ENCODE data around the gene SRF. TPM values are rescaled to one million over a fixed set of nuclear protein-coding genes. Genes with fewer than 3 reads are reported as not detected.

Gene SRF
- total RNA-seq, 3 donors from 2014 or later (not counting 1 experiment from before 2014, with no cell fraction given), result 31.6 to 33.0 (median 32.0) TPM

DNA sequence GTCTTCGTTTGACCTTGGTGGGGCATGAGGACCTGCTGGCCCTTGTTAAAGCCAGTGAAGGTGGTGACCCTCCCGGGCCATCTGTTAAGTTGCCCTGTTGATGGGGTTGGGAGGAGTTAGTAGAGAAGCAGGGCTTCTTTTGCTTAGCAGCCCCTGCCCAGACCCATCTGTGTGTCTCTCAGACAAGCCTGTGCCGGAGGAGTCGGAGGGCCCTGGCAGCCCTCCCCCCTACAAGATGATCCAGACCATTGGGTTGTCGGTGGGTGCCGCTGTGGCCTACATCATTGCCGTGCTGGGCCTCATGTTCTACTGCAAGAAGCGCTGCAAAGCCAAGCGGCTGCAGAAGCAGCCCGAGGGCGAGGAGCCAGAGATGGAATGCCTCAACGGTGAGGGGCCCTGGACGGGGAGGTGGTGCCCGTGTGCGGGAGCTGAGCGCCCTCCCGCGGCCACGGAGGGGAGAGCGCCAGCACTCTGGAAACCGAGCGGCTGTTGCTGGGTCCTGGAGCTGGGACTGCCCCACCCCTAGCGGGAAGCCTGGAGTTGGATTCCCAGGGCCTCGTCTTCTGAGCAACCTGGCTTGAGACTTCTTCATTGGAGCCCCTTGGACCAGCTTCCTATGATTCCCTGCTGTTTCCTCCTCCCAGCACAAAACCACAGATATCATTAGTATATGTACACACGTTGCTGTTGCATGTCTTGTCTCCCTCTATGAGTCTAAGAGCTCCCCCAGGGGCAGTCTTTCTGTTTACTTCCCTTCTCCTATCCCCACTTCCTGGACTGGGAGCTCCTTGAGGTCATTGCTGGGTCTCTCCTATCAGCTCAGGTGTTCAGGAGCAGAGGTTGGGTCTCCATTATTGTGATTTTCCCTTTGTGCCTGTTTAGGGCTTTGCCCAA is 27.6 kb upstream of the SRF start:
- no peaks in the 10 kb centered on the region for H3K27me3 ChIP-seq (ENCODE audit: control insufficient read depth, insufficient read depth, low read length)
- H3K4me1 ChIP-seq (ENCODE audit: control insufficient read depth, insufficient read depth, low read length), result peaks cover 19% of the 10 kb centered on the region
- no peak overlapping the region for H3K4me3 ChIP-seq (ENCODE audit: low read length)
- no peak overlapping the region for H3K4me3 Mint-ChIP-seq
- DNase-seq, result peak; percentile 74 to 89
- no peaks in the 10 kb centered on the region for H3K9me3 ChIP-seq (ENCODE audit: control insufficient read depth, insufficient read depth, low read length)
- H3K27me3 Mint-ChIP-seq (ENCODE audit: low read depth in 2 of 2), result no peaks in the 10 kb centered on the region
- no peaks in the 10 kb centered on the region for H3K36me3 ChIP-seq (ENCODE audit: control insufficient read depth, insufficient read depth, low read length)
- H3K9me3 Mint-ChIP-seq, result no peaks in the 10 kb centered on the region
- WGBS (ENCODE audit: insufficient coverage), result 28% methylated on average over 25 of the region's 25 CpGs
- peak; percentile 85 to 98 (median 86) for ATAC-seq
- H3K36me3 Mint-ChIP-seq, result no peaks in the 10 kb centered on the region
- intact Hi-C loops (cut with micrococcal nuclease), result loop anchor here (1.0 to 5.0 kb wide), 2 partner anchors 242 to 481 kb away; no protein-coding TSS in a partner anchor
- peak overlapping the region in 1 of 2 donors; percentile 53 for H3K27ac Mint-ChIP-seq
- H3K4me1 Mint-ChIP-seq, result peaks cover 0 to 20% of the 10 kb centered on the region in 2 donors
- H3K27ac ChIP-seq (ENCODE audit: low read length), result no peak overlapping the region
- peak; percentile 91 for TF ChIP-seq CTCF (IDR thresholded peaks at IDR 0.05)

GRCh38 chr6:43144879-43145278 is 26.2 kb upstream of the SRF start:
- Mint-ChIP-seq H3K4me3 (no peak overlapping the region), H3K27ac (no peak overlapping the region), H3K9me3 (no peaks in the 10 kb centered on the region), H3K4me1 (peaks cover 0 to 20% of the 10 kb centered on the region in 2 donors), H3K36me3 (no peaks in the 10 kb centered on the region), H3K27me3 (ENCODE audit: low read depth in 2 of 2) (no peaks in the 10 kb centered on the region)
- no peak overlapping the region for H3K4me3 ChIP-seq (ENCODE audit: low read length)
- no peak overlapping the region for H3K27ac ChIP-seq (ENCODE audit: low read length)
- WGBS (ENCODE audit: insufficient coverage), result 88% methylated on average over 6 of the region's 6 CpGs
- ATAC-seq (no peak), DNase-seq (no peak)
- no peaks in the 10 kb centered on the region for H3K27me3 ChIP-seq (ENCODE audit: control insufficient read depth, insufficient read depth, low read length)
- H3K4me1 ChIP-seq (ENCODE audit: control insufficient read depth, insufficient read depth, low read length), result peaks cover 19% of the 10 kb centered on the region
- TF ChIP-seq CTCF (IDR thresholded peaks at IDR 0.05), result no peak
- intact Hi-C loops (cut with micrococcal nuclease), result loop anchor here (5.0 kb wide), 1 partner anchor 483 kb away; no protein-coding TSS in a partner anchor
- no peaks in the 10 kb centered on the region for H3K9me3 ChIP-seq (ENCODE audit: control insufficient read depth, insufficient read depth, low read length)
- H3K36me3 ChIP-seq (ENCODE audit: control insufficient read depth, insufficient read depth, low read length), result no peaks in the 10 kb centered on the region

DNA sequence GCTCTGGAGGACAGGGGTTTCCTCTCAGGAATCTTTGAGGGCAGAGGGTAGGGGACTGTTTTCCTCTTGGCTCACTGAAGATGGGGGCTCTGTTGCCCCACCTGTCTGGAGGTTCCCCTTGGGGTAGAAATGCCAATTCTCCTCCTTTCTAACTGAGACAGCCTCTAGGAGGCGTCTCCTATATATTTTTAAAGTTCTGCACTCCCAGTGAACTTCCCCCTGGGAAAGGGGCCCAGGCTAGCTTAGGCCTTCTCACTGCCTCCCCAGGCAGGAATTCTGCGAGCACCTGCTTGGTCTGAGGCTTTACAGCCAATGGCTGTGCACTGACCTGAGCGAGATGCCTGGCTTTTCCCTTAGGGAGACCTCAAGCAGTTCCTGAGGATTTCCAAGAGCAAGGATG is 24.8 kb upstream of the SRF start:
- WGBS (ENCODE audit: insufficient coverage), result 78% methylated on average over 3 of the region's 3 CpGs
- no peak overlapping the region for H3K4me3 Mint-ChIP-seq
- DNase-seq (no peak), ATAC-seq (no peak)
- Histone ChIP-seq H3K4me1 (ENCODE audit: control insufficient read depth, insufficient read depth, low read length) (peaks cover 19% of the 10 kb centered on the region), H3K27ac (ENCODE audit: low read length) (no peak overlapping the region), H3K27me3 (ENCODE audit: control insufficient read depth, insufficient read depth, low read length) (no peaks in the 10 kb centered on the region), H3K4me3 (ENCODE audit: low read length) (no peak overlapping the region), H3K9me3 (ENCODE audit: control insufficient read depth, insufficient read depth, low read length) (no peaks in the 10 kb centered on the region), H3K36me3 (ENCODE audit: control insufficient read depth, insufficient read depth, low read length) (no peaks in the 10 kb centered on the region)
- H3K27ac Mint-ChIP-seq, result no peak overlapping the region
- H3K36me3 Mint-ChIP-seq, result no peaks in the 10 kb centered on the region
- no peaks in the 10 kb centered on the region for H3K27me3 Mint-ChIP-seq (ENCODE audit: low read depth in 2 of 2)
- H3K9me3 Mint-ChIP-seq, result no peaks in the 10 kb centered on the region
- peaks cover 0 to 17% of the 10 kb centered on the region in 2 donors for H3K4me1 Mint-ChIP-seq
- intact Hi-C loops (cut with micrococcal nuclease), result no loop called here
- no peak for TF ChIP-seq CTCF (IDR thresholded peaks at IDR 0.05)

Data from natural killer cell (primary cell).